Transverse colon (tissue), 4 donors: ENCODE data around the gene BSND. TPM values are rescaled to one million over a fixed set of nuclear protein-coding genes. Genes with fewer than 3 reads are reported as not detected.
"Not testable (repeated sequence)": the region's sequence is repeated elsewhere in the genome, so short reads cannot be mapped to it uniquely, and the experiment has no call there.

Experiments
- DNase-seq: peaks from one replicate; pipeline ENCODE4 v3.0.0-alpha.2; 2019
- H3K27ac ChIP-seq, 4 donors: fragments of 200-600 bp; sonication (generic); 2 replicates each; pipeline ENCODE4 v1.5.1; 2016 to 2018; ENCODE audit warnings: inconsistent platforms in 4 of 4
- H3K27me3 ChIP-seq: fragments of 200-600 bp; sonication (generic); 2 replicates; pipeline ENCODE4 v1.5.1; 2017; ENCODE audit warnings: inconsistent platforms
- H3K36me3 ChIP-seq, 4 donors: fragments of 200-600 bp; sonication (generic); 2 replicates each; pipeline ENCODE4 v1.5.1; 2017 to 2019; ENCODE audit warnings: inconsistent platforms in 4 of 4
- H3K4me1 ChIP-seq, 4 donors: fragments of 200-600 bp; sonication (generic); 2 replicates each; pipeline ENCODE4 v1.5.1; 2017 to 2020; ENCODE audit warnings: inconsistent platforms in 4 of 4
- H3K4me3 ChIP-seq, 4 donors: fragments of 200-600 bp; sonication (generic); 1 replicate in 1 of 4; 2 replicates in 3 of 4; pipeline versions ENCODE4 v1.5.1 to v1.6.1; 2017 to 2019; ENCODE audit warnings: inconsistent platforms in 4 of 4
- H3K9me3 ChIP-seq, 2 donors: fragments of 200-600 bp; sonication (generic); 2 replicates each; pipeline ENCODE4 v1.5.1; 2017 to 2019; ENCODE audit warnings: inconsistent platforms in 2 of 2
- CTCF ChIP-seq, 5 experiments: fragments of 200-600 bp in 3 of 5; fragments of 450-650 bp in 2 of 5; sonication (generic) in 3 of 5; IDR thresholded peaks; 1 replicate in 2 of 5; 2 replicates in 3 of 5; pipeline ENCODE4 v1.5.1; 2016 to 2017; ENCODE audit warnings: antibody characterized with exemption in 5 of 5, inconsistent platforms in 3 of 5, mild to moderate bottlenecking in 2 of 5, moderate library complexity in 1 of 5
- EP300 ChIP-seq: sonication (generic); formaldehyde crosslinking; IDR thresholded peaks from one replicate; pipeline ENCODE4 v1.6.1; 2017; ENCODE audit warnings: antibody characterized with exemption, low read depth
- POLR2A ChIP-seq: fragments of 450-650 bp; IDR thresholded peaks from one replicate; pipeline ENCODE4 v1.6.1; 2016; ENCODE audit warnings: antibody characterized with exemption, mild to moderate bottlenecking, moderate library complexity
- POLR2AphosphoS5 ChIP-seq, 3 donors: sonication (generic); formaldehyde crosslinking; IDR thresholded peaks; one replicate each; pipeline ENCODE4 v1.6.1; 2016; ENCODE audit warnings: antibody characterized with exemption in 3 of 3
- WGBS, 2 donors: methylation state at CpG; one replicate each; pipeline ENCODE4 v1.1.5; 2018; ENCODE audit warnings: low coverage in 1 of 2; 5-methylcytosine and 5-hydroxymethylcytosine counted together
- in situ Hi-C, 4 donors: fragments of 200-750 bp; cut with MboI; loops; one replicate each; pipeline versions ENCODE4 v1.15.0 to v1.15.1; 2017; ENCODE audit warnings: low sequenced_read_pairs in 3 of 4, low pct_ligation_motif_present in 1 of 4, low pct_unique_long_range_greater_than_20kb in 1 of 4
- intact Hi-C: fragments of 100-400 bp; cut with DNase I; formaldehyde crosslinking; loops from one replicate; pipeline ENCODE4 v1.15.1; 2023; ENCODE audit warnings: low total_unique reads
- total RNA-seq, 4 donors: library from RNA; depleted of rRNA; stranded (reverse); fragments of >200 nt; gene quantifications; one replicate each; pipeline ENCODE4 v1.1.0, GENCODE V29; 2016

BSND gene
- total RNA-seq, 4 donors from 2014 or later, result not detected

GRCh38 chr1:55021942-55022546 is 23.3 kb downstream of the BSND start:
- 42 to 100% methylated on average over 1 to 15 of the region's 15 CpGs for WGBS, 2 donors
- H3K9me3 ChIP-seq, result no peaks in the 10 kb centered on the region
- peak; percentile 92 for DNase-seq
- in situ Hi-C loops, result no loop called here
- no peaks in the 10 kb centered on the region for H3K36me3 ChIP-seq
- peaks cover 6% of the 10 kb centered on the region for H3K27me3 ChIP-seq
- no peak overlapping the region for H3K27ac ChIP-seq
- intact Hi-C loops, result no loop called here
- peak; percentile 72 to 91 (median 82) for TF ChIP-seq CTCF (IDR thresholded peaks at IDR 0.05)
- no peak for TF ChIP-seq EP300
- TF ChIP-seq POLR2AphosphoS5 (IDR thresholded peaks at IDR 0.05), result no peak
- H3K4me3 ChIP-seq, result no peak overlapping the region
- no peaks in the 10 kb centered on the region for H3K4me1 ChIP-seq

- H3K27ac ChIP-seq, H3K9me3 ChIP-seq, H3K27me3 ChIP-seq, H3K4me3 ChIP-seq, H3K4me1 ChIP-seq, intact Hi-C loops, in situ Hi-C loops, DNase-seq, H3K36me3 ChIP-seq: not testable (repeated sequence)
- WGBS, 2 donors, result 67 to 77% methylated on average over 8 to 10 of the region's 10 CpGs
Measured at GRCh38 chr1:55024163-55024562, 25.4 kb downstream of the BSND start.

DNA sequence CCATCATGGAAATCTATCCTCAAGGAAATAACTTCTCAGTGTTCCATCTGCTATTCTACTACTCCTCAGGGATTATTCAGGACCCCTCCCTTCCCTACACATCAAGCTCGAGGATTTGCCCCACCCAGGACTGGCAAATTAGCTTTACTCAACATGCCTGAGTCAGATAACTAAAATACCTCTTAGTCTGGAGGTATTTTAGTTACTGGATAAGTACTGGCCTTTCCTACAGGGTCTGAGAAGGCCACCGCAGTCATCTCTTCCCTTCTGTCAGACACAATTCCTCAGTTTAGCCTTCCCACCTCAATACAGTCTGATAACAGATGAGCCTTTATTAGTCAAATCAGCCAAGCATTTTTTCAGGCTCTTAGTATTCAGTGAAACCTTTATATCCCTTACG is 27.9 kb downstream of the BSND start:
- H3K4me1 ChIP-seq, H3K27me3 ChIP-seq, H3K9me3 ChIP-seq, H3K4me3 ChIP-seq, H3K36me3 ChIP-seq, H3K27ac ChIP-seq, DNase-seq, in situ Hi-C loops, intact Hi-C loops: not testable (repeated sequence)
- 57 to 79% methylated on average over 2 to 3 of the region's 3 CpGs for WGBS, 2 donors

GRCh38 chr1:55031098-55031497 is 32.4 kb downstream of the BSND start:
- DNase-seq, H3K4me1 ChIP-seq, H3K27ac ChIP-seq, intact Hi-C loops, H3K4me3 ChIP-seq, in situ Hi-C loops, H3K27me3 ChIP-seq, H3K9me3 ChIP-seq, H3K36me3 ChIP-seq: not testable (repeated sequence)
- 92 to 100% methylated on average over 3 to 5 of the region's 5 CpGs for WGBS, 2 donors

DNA sequence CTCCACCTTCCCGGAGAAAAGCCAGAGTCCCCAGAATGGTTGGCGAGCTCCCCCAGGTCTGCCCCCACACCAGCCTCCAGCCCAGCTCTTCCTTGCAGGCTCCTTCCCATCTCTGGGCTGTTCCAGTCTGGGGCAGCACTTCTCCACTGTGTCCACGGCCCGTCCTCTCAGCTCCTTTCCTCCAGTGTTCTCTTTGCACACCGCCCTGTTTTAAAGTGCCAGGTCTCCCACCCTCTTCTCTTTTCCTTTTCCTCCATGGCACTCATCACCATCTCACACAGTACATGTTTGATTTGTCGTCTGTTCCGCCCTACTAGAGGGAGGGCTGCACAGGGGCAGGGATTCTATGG is 34.5 kb downstream of the BSND start:
- Histone ChIP-seq H3K36me3 (no peaks in the 10 kb centered on the region), H3K27me3 (peaks cover 23% of the 10 kb centered on the region), H3K4me1 (peaks cover 0 to 9% (median 3%) of the 10 kb centered on the region in 4 donors), H3K27ac (no peak overlapping the region), H3K9me3 (no peaks in the 10 kb centered on the region), H3K4me3 (no peak overlapping the region)
- intact Hi-C loops, result no loop called here
- TF ChIP-seq POLR2A (no peak), POLR2AphosphoS5 (IDR thresholded peaks at IDR 0.05) (no peak), EP300 (no peak)
- in situ Hi-C loops, result no loop called here
- DNase-seq, result no peak
- WGBS, 2 donors, result 91% methylated on average over 7 of the region's 7 CpGs

GRCh38 chr1:55034476-55035133 is 35.9 kb downstream of the BSND start:
- Histone ChIP-seq H3K36me3 (no peaks in the 10 kb centered on the region), H3K4me1 (peaks cover 0 to 16% (median 10%) of the 10 kb centered on the region in 4 donors), H3K27me3 (peaks cover 33% of the 10 kb centered on the region), H3K4me3 (no peak overlapping the region), H3K27ac (no peak overlapping the region), H3K9me3 (no peaks in the 10 kb centered on the region)
- in situ Hi-C loops, result no loop called here
- TF ChIP-seq POLR2A (no peak), CTCF (IDR thresholded peaks at IDR 0.05) (no peak), POLR2AphosphoS5 (IDR thresholded peaks at IDR 0.05) (no peak), EP300 (no peak)
- DNase-seq, result no peak
- WGBS, 2 donors, result 70 to 80% methylated on average over 1 to 6 of the region's 6 CpGs
- intact Hi-C loops, result no loop called here
